Stimulated activated CD4-positive, alpha-beta T cell treated with anti-CD3 and anti-CD28 coated beads, Interleukin-1b, Interleukin-23, amount 100 ng/mL, for 1 hour (primary cell): ENCODE results near the gene ETNK1.

Experiments
- DNase-seq, 2 donors: peaks; one replicate each; pipeline ENCODE4 v3.0.0-alpha.2; 2020; ENCODE audit warnings: low read depth in 2 of 2

The ETNK1 gene

DNA sequence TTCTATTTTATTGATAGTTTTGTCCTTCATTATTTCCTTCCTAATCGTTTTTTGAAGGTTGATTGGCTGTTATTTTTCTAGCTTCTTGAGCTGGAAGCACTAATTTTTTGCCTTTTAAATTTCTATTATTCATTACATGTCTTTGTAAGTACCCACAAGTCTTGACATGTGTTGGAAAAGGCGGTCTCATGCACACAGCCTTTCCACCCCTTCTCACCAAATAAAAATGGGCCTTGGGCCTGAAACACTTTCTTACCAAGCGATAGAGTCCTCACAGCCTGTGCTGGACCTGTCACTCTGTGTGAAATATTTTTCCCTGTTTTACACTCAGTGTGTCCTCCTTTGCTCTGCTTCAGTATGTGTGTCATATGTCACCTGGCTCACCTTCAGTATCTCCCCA lies 9.9 kb downstream of the ETNK1 start:
- DNase-seq = no peak

- no peak for DNase-seq
Observed at GRCh38 chr12:22635812-22636211, 10.8 kb downstream of the ETNK1 start.

- DNase-seq = no peak
Observed at GRCh38 chr12:22640851-22641250, 15.9 kb downstream of the ETNK1 start.

DNA sequence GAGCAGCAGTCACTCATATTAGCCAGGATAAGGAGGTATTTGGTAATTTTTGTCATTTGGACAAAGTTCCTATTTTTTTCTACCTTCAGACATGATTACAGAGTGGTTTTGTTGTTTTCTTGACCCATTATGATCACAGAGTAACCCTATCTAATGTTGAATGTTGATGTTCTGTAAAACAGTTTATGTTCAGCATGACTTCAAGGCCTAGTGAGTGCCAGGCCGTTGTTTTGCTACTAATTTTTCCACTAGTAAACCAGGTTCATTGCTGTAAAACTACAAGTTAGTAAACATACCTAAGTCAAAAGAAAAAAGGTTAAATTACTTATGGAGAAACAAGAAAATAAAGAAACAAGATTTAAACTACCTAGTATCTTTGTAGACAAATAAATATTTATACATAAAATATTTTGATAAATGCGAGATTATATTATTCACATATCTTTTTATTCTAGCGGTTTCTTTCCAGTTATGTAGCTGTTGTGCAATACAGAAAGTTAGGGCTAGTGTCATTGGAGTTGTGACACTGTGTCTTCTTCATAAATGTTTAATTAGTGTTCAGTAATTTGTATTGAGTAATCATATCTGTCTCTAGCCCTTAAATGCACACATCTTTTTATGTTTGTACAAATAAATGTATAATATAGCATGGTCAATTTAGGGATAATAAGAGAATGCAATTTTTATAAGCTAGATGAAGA lies 16.5 kb downstream of the ETNK1 start:
- DNase-seq = no peak

GRCh38 chr12:22648668-22649067 lies 23.7 kb downstream of the ETNK1 start:
- no peak for DNase-seq

DNA sequence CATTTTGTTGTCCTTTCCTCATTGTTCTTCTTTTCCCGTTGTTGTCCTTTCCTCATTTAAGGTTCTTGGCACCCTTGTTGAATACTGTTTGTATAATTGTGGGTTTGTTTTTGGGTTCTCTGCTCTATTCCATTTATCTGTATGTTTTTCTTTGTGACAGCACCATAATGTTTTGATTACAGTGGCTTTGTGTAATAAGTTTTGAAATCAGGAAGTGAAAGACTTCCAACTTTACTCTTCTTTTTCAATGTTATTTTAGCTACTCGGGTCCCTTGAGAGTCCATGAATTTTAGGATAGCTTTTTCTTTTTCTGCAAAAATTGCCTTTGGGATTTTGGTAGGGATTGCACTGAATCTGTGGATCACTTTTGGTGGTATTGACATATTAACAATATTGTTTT lies 28.1 kb downstream of the ETNK1 start:
- DNase-seq = no peak

DNA sequence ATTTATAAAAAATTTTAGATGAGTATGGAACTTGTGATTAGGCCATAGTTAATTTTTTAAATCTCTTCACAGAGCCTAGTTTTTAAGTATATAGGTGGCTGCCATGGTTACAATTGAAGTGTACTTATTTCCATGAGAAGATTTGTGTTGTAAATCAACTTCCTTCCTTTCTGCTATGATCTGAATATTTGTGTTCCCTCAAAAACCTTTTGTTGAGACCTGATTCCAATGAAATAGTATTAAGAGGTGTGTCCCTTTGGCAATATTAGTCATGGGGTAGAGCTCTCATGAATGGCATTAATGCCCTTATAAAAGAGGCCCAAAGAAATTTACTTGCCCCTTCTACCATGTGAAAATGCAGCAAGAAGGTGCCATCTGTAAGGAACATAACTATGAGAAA lies 28.8 kb downstream of the ETNK1 start:
- DNase-seq = no peak

DNA sequence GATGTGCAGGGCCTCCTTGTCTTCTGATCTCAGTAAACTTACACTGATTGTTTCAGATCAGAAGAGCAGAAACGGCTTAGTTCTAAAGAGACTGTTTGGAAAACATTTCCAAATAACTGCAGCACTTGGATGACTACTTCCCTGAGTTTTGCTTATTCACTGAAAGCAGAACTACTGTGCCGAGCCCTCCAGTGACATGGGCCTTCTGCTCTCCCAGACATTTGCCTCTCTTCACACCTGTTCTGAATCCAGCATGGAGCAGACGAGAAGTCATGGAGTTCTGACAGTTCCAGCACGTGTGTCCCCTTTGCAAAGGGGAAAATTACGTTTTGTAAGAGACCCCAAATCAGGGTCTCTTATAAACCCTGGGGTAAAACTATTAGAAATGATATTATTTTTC lies 31.4 kb downstream of the ETNK1 start:
- no peak for DNase-seq

GRCh38 chr12:22656831-22657230 lies 31.9 kb downstream of the ETNK1 start:
- DNase-seq = no peak

GRCh38 chr12:22657538-22657937 lies 32.6 kb downstream of the ETNK1 start:
- no peak for DNase-seq

- no peak for DNase-seq
Observed at GRCh38 chr12:22658214-22658613, 33.2 kb downstream of the ETNK1 start.

DNA sequence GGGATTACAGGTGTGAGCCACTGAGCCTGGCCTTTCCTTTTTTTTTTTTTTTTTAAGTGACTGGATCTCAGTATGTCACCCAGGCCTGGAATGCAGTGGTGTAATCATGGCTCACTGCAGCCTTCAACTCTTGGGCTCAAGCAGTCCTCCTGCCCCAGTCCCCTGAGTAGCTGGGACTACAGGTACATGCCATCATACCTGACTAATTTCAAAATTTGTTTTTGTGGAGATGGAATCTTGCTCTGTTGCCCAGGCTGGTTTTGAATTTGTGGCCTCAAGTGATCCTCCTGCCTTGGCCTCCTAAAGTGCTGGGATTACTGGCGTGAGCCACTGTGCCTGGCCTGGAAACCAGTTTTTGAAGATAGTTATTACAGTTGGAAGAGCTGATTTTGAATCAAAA lies 37.4 kb downstream of the ETNK1 start:
- DNase-seq = no peak

DNA sequence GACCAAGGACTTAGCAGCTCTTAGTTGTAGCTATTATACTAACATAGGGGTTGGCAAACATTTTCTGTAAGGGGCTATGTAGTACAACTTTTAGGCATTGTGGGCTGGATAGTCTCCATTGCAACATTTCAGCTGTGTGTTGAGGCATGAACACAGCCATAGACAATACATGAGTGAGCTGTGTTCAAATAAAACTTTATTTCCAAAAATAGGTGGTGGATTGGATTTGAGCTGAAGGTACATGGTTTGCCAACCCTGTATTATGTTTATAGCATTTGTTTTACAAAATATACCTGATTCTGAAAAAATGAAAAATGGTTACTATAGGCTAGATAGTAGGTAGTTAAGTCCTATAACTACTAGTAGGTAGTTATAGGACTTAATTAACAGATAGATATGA lies 40.5 kb downstream of the ETNK1 start:
- DNase-seq = no peak

GRCh38 chr12:22667122-22667521 lies 42.2 kb downstream of the ETNK1 start:
- DNase-seq = no peak

DNA sequence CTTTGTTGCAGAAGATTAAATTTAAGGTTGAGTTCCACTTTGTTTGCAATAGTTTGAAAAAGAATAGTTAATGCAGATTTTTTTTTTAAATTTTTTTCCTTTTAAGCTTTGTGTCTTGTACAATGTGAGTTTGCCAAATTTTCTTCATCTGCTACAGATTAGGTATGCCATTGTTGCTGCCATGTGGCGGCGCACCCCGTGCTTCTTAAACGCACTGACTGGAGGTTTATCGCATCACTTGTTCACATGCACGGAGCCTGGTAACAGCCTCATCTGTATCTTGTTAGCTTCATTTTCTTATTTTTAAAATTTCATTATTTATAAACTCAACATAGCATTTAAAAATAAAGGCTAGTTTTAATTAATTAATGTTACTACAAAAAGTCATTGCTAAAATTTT lies 43.5 kb downstream of the ETNK1 start:
- DNase-seq = no peak

DNA sequence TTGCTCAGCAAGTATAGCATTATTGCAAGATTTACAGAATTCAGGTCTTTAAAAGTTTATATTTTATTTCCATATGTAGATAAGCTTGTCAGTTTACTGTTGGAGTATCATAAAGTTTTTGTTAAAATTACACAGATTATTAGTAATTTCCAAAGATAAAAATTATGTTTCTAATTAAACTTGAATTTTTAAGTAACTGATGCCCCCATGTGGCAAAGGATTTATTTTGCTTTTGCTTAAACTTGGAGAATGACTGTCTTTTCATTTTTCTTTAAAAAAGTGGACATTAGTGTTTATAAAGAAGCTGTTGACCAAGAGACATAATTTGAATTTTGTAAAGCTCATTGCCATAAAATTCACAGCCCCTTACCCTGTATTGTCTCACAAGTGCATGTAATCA lies 45.8 kb downstream of the ETNK1 start:
- no peak for DNase-seq

DNA sequence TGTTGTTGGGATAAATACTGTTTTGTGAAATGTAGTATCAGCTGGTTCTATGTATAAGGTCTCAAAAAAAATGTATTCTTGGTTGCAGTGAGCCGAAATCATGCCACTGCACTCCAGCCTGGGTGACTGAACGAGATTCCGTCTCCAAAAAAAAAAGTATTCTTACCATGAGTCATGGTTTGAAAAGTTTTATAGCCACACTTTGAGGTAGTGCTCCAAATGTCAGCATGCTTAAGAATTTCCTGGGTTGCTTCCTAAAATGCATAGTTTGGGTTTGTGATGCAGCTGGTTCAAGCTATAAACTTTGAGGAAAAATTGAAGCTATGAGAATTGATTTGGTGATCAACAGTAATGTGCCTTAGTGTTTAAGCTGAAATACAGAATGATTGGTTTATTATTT lies 48.0 kb downstream of the ETNK1 start:
- no peak for DNase-seq

- DNase-seq = no peak
Observed at GRCh38 chr12:22677781-22678574, 53.0 kb downstream of the ETNK1 start.

- DNase-seq = no peak
Observed at GRCh38 chr12:22682663-22683062, 57.7 kb downstream of the ETNK1 start.

- no peak for DNase-seq
Observed at GRCh38 chr12:22683131-22683530, 58.2 kb downstream of the ETNK1 start.

- DNase-seq = no peak
Observed at GRCh38 chr12:22684140-22685118, 59.5 kb downstream of the ETNK1 start.

DNA sequence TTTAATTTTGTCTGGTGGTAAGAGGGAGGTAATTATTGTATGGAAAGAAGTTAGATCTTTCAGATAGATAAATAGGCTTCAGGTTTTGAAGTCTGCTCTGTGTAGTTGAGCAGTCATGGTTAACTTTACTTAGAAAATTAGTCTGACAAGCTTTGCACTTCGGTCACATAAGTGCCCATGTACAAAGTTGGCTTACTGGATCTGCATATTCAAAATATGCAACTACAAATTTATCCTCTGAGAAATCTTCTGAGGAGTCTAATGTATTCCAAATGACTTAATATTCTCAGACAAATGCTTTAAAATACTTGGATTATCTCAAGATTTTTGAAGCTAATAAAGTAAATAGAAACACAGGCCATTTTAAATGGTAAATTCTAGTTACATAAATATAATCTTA lies 61.2 kb downstream of the ETNK1 start:
- no peak for DNase-seq
